Heart right ventricle (tissue), 16 donors: ENCODE measurements around the gene ABLIM2. TPM values are rescaled to one million over a fixed set of nuclear protein-coding genes. Genes with fewer than 3 reads are reported as not detected.
A peak's percentile ranks its signal among the peaks of the same experiment; 100 is the strongest.

ENCODE experiments used
- ATAC-seq, 8 donors: fragments of 200-7000 bp; cut with Tn5 transposase; one replicate each; pipeline ENCODE4 v1.9.1; 2020; ENCODE audit warnings: mild to moderate bottlenecking in 8 of 8, moderate library complexity in 8 of 8, moderate number of reproducible peaks in 1 of 8
- DNase-seq, 2 donors: peaks; one replicate each; pipeline ENCODE4 v3.0.0-alpha.2; 2020
- H3K27ac ChIP-seq, 10 donors: fragments of 200-600 bp; sonication (generic) in 2 of 10; one replicate each; pipeline versions ENCODE4 v1.5.0 to v1.8.0; 2020 to 2022; ENCODE audit warnings: mild to moderate bottlenecking in 3 of 10
- H3K27me3 ChIP-seq, 7 donors: fragments of 200-600 bp; one replicate each; pipeline ENCODE4 v1.8.0; 2021 to 2022; ENCODE audit warnings: mild to moderate bottlenecking in 2 of 7
- H3K36me3 ChIP-seq, 9 donors: fragments of 200-600 bp; sonication (generic) in 1 of 9; one replicate each; pipeline versions ENCODE4 v1.5.0 to v1.8.0; 2020 to 2022; ENCODE audit warnings: mild to moderate bottlenecking in 2 of 9
- H3K4me1 ChIP-seq, 9 donors: fragments of 200-600 bp; sonication (generic) in 1 of 9; one replicate each; pipeline versions ENCODE4 v1.5.0 to v1.8.0; 2020 to 2022; ENCODE audit warnings: mild to moderate bottlenecking in 4 of 9
- H3K4me3 ChIP-seq, 10 donors: fragments of 200-600 bp; sonication (generic) in 2 of 10; one replicate each; pipeline versions ENCODE4 v1.5.0 to v1.8.0; 2020 to 2022; ENCODE audit warnings: mild to moderate bottlenecking in 7 of 10, moderate library complexity in 2 of 10
- H3K9me3 ChIP-seq, 11 donors: fragments of 200-600 bp in 10 of 11; sonication (generic) in 2 of 11; one replicate each; pipeline versions ENCODE4 v1.5.0 to v1.8.0; 2013 to 2022; ENCODE audit warnings: mild to moderate bottlenecking in 2 of 11, control low read depth in 1 of 11, moderate library complexity in 1 of 11
- WGBS, 2 donors: extraction: QIAGEN DNeasy Blood & Tissue Kit; methylation state at CpG; one replicate each; pipeline ENCODE4 v1.1.7; 2013; ENCODE audit warnings: inconsistent platforms in 1 of 2; 5-methylcytosine and 5-hydroxymethylcytosine counted together
- intact Hi-C, 10 donors: fragments of 100-400 bp; cut with DNase I; formaldehyde crosslinking; loops; one replicate each; pipeline versions ENCODE4 v1.11.1 to v1.14.2; 2022
- polyA plus RNA-seq, 2 donors: library from polyadenylated mRNA; stranded (reverse); fragments of 200-250 nt; gene quantifications; one replicate each; pipeline ENCODE4 v1.2.3, GENCODE V29; 2013
- total RNA-seq, 10 donors: library from RNA; stranded (reverse); fragmentation: NEBNext Ultra II Directional in 3 of 10; extraction: Animal tissue kit (Norgen Biotek cat#: 25700) in 3 of 10; gene quantifications; one replicate each; pipeline versions ENCODE4 v1.2.1 to v1.2.4, GENCODE V29; 2021 to 2023
- TF ChIP-seq, protein P1 (sequence below), 9 donors: fragments of 200-600 bp; sonication (generic) in 2 of 9; IDR thresholded peaks; one replicate each; pipeline versions ENCODE4 v1.5.0 to v1.8.0; 2021 to 2022; ENCODE audit warnings: antibody characterized with exemption in 9 of 9, mild to moderate bottlenecking in 5 of 9, moderate library complexity in 1 of 9
- donor health status: Arrhythmogenic right ventricular cardiomyopathy.
- donor health status: ischemic (EF 13 %, LVEDD 7.1; RV severe dilation, severe dysfunction).
- donor health status: healthy with polysubstance abuse.
- donor health status: DM: no; HTN: yes; CAD: no.
- donor health status: DM: no; HTN: no; CAD: no.
- donor health status: ischemic (EF 25% LVEDD 6.9; RV normal size, moderate dysfunction).
- donor health status: ischemic (EF 25% LVEDD 5.7; RV mildly dilated, moderate dysfunction).
- donor health status: healthy.
- donor health status: DM: yes; HTN: yes; CAD: no.
- donor health status: Ischemic cardiomyopathy.
- donor health status: ischemic (EF 35%, LVEDD 5.7; RV mildly dilated, moderate dysfunction).
- donor health status: nonischemic (EF 11% LVEDD 7.7; RV severe dilation, severe dysfunction).
- donor health status: DM: yes; HTN: yes; CAD: no.
- donor health status: PGD.
- donor health status: ischemic (EF 29% LVEDD 5.4; RV normal size, mild dysfunction).
- donor health status: nonischemic (EF 23%, LVEDD 6.1; RV moderate dilation, normal function).

The ABLIM2 gene
- total and polyA plus RNA-seq, 12 donors, result 7.2 to 27.8 (median 17.6) TPM

- H3K9me3 ChIP-seq, result peaks cover 0 to 11% (median 0%) of the 10 kb centered on the region in 11 donors
- ATAC-seq, result no peak
- DNase-seq, result peak in 1 of 2 donors; percentile 8
- TF ChIP-seq, protein P1, sequence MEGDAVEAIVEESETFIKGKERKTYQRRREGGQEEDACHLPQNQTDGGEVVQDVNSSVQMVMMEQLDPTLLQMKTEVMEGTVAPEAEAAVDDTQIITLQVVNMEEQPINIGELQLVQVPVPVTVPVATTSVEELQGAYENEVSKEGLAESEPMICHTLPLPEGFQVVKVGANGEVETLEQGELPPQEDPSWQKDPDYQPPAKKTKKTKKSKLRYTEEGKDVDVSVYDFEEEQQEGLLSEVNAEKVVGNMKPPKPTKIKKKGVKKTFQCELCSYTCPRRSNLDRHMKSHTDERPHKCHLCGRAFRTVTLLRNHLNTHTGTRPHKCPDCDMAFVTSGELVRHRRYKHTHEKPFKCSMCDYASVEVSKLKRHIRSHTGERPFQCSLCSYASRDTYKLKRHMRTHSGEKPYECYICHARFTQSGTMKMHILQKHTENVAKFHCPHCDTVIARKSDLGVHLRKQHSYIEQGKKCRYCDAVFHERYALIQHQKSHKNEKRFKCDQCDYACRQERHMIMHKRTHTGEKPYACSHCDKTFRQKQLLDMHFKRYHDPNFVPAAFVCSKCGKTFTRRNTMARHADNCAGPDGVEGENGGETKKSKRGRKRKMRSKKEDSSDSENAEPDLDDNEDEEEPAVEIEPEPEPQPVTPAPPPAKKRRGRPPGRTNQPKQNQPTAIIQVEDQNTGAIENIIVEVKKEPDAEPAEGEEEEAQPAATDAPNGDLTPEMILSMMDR (IDR thresholded peaks at IDR 0.05), result no peak
- H3K27me3 ChIP-seq, result peaks cover 0 to 5% (median 0%) of the 10 kb centered on the region in 7 donors
- H3K36me3 ChIP-seq, result no peaks in the 10 kb centered on the region
- no peak overlapping the region for H3K27ac ChIP-seq
- 89 to 94% methylated on average over 19 of the region's 19 CpGs for WGBS, 2 donors
- H3K4me3 ChIP-seq, result no peak overlapping the region
- peaks cover 1 to 33% (median 14%) of the 10 kb centered on the region in 9 donors for H3K4me1 ChIP-seq
- intact Hi-C loops, result no loop called here
These were observed 21.5 kb downstream of the ABLIM2 start for GRCh38 chr4:8136972-8137710.

DNA sequence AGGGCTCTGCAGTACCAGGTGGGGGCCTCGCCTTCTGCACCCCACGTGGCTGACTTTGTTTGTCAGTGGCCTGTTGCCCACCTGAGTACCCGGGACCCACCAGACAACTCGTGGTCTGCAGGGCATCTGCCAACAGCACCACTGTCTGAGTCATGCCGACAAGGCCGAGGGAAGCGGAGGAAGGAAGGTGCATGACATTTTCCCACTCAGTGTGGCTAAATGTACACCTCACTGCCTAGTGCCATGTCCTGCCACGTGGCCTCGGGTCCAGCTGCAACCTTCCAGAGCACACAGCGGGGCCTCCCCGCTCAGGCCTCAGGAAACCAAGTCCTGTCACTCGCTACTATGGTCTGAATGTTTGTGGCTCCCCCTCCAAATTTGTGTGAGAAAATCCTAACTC lies 22.1 kb downstream of the ABLIM2 start:
- peaks cover 0 to 11% (median 0%) of the 10 kb centered on the region in 11 donors for H3K9me3 ChIP-seq
- peaks cover 0 to 5% (median 0%) of the 10 kb centered on the region in 7 donors for H3K27me3 ChIP-seq
- peak in 1 of 8 donors; percentile 4 for ATAC-seq
- no peak overlapping the region for H3K27ac ChIP-seq
- no peak overlapping the region for H3K4me3 ChIP-seq
- TF ChIP-seq, protein P1 (IDR thresholded peaks at IDR 0.05), result no peak
- H3K36me3 ChIP-seq, result no peaks in the 10 kb centered on the region
- WGBS, 2 donors, result 85% methylated on average over 12 of the region's 12 CpGs
- H3K4me1 ChIP-seq, result peaks cover 0 to 27% (median 9%) of the 10 kb centered on the region in 9 donors
- intact Hi-C loops, result no loop called here
- peak in 1 of 2 donors; percentile 5 for DNase-seq

GRCh38 chr4:8135666-8136065 lies 22.9 kb downstream of the ABLIM2 start:
- H3K4me1 ChIP-seq, result peaks cover 0 to 21% (median 5%) of the 10 kb centered on the region in 9 donors
- H3K27ac ChIP-seq, result no peak overlapping the region
- no peak overlapping the region for H3K4me3 ChIP-seq
- peak; percentile 39 to 69 for DNase-seq
- TF ChIP-seq, protein P1 (IDR thresholded peaks at IDR 0.05), result no peak
- no peaks in the 10 kb centered on the region for H3K36me3 ChIP-seq
- WGBS, 2 donors, result 50 to 64% methylated on average over 15 of the region's 15 CpGs
- intact Hi-C loops, result no loop called here
- H3K27me3 ChIP-seq, result peaks cover 0 to 5% (median 0%) of the 10 kb centered on the region in 7 donors
- H3K9me3 ChIP-seq, result peaks cover 0 to 11% (median 0%) of the 10 kb centered on the region in 11 donors
- peak; percentile 53 to 94 (median 80) for ATAC-seq

DNA sequence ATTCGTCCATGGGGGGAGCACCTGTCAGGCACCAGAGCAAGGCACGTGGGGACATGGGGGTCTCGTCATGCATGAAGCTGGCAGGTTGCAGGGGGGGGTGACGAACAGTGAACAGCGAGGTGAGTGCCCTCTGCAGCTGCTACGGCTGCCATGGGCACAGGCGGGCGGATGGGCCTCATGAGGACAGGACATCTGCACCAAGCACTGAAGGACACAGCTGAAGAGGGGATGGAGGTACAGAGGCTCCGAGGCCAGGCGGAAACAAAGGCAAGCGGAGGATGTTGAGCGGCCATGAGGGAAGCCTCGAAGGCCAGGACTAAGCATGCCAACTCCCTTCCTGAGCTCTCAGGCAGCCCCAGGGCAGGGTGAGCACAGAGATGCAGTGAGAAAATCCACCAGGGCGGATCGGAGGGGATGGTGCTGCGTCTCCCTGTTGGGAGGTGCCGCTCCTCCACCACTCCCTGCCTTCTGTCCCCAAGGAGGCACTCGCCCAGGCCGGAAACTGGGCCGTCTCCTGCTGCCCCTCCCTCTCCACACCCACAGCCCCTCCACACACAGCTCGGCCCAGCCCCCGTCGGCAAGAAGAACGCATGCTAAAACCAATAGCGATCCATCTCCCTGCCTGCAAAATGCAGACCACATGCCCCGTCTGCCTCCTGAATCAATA lies 24.6 kb downstream of the ABLIM2 start:
- Histone ChIP-seq H3K9me3 (peaks cover 0 to 8% (median 0%) of the 10 kb centered on the region in 11 donors), H3K4me3 (no peak overlapping the region), H3K27me3 (peaks cover 0 to 5% (median 0%) of the 10 kb centered on the region in 7 donors), H3K36me3 (no peaks in the 10 kb centered on the region), H3K4me1 (peaks cover 0 to 21% (median 5%) of the 10 kb centered on the region in 9 donors), H3K27ac (no peak overlapping the region)
- intact Hi-C loops, result no loop called here
- ATAC-seq, result no peak
- 66 to 69% methylated on average over 26 of the region's 26 CpGs for WGBS, 2 donors
- DNase-seq, result peak in 1 of 2 donors; percentile 11
- TF ChIP-seq, protein P1 (IDR thresholded peaks at IDR 0.05), result no peak
